Measurements from ENCODE around the gene LCK.

Gene LCK

DNA sequence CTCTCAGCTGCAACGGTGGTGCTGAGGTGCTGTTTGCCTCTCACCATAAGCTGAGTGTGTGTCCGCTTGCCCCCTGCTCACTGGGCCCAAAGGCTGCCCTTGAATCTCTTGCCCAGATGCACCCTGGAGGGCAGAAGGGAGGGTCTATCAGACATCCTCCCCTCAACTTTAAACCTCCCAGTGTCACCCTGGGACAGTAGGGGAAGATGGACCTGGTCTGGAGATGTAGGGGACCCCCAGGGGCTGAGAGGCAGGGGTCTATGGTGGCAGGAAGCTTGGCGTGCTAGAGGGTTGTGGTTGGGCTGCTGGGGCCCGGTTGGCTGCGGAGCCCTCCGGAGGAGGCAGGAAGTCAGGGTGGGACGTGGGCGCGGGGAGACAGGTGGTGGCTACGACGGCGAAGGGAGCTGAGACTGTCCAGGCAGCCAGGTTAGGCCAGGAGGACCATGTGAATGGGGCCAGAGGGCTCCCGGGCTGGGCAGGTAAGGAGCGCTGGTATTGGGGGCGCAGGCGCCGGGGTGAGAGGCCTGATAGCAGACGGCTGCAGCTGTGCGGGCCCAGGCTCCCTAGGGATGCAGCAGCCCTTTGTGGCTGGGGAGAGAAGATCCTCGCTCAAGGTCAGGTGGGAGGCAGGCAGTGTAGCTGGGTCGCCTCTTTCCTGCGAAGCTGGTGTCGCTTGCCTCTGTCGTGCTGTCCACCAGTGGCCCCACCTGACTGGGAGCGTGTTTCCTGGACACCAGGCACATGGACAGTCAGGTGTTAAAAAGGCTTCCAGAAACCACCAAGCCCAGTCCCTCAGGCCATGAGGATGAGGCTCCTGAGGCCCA, at the start of gene LCK:
Gene LCK (plus strand): TSS at position 373 of the 824 bp plus-strand sequence. CDS start 23,065 bp downstream, outside the sequence.
- TF ChIP-seq, protein P1, sequence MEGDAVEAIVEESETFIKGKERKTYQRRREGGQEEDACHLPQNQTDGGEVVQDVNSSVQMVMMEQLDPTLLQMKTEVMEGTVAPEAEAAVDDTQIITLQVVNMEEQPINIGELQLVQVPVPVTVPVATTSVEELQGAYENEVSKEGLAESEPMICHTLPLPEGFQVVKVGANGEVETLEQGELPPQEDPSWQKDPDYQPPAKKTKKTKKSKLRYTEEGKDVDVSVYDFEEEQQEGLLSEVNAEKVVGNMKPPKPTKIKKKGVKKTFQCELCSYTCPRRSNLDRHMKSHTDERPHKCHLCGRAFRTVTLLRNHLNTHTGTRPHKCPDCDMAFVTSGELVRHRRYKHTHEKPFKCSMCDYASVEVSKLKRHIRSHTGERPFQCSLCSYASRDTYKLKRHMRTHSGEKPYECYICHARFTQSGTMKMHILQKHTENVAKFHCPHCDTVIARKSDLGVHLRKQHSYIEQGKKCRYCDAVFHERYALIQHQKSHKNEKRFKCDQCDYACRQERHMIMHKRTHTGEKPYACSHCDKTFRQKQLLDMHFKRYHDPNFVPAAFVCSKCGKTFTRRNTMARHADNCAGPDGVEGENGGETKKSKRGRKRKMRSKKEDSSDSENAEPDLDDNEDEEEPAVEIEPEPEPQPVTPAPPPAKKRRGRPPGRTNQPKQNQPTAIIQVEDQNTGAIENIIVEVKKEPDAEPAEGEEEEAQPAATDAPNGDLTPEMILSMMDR (IDR thresholded peaks at IDR 0.05; ENCODE audit: insufficient read depth, low read depth, low read length, missing control alignments): no peak
- no peak within 1 kb of the TSS for H3K4me3 ChIP-seq (ENCODE audit: low read length)
- no peak for DNase-seq (ENCODE audit: low read depth)

DNA sequence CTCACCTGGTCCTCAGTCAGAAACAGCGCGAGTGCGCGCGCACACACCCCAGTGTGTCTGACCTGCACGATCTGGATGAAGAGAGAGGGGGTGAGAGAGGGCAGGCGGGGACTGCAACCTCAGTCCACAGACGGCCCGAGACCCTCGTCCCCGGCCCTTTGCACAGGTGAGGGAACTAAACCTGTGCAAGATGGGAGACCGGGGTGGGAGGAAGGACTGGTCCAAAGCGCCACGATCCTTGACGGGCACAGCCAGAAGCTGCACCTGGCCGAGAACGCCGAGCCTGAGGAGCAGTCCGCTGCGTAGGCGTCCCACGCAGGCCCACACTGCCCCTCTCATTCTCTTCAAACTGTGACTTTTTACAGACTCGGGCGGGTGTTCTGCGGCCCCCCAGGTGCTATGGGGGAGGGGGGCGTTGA, 46.1 kb upstream of the LCK start:
- TF ChIP-seq, protein P1 (IDR thresholded peaks at IDR 0.05; ENCODE audit: insufficient read depth, low read depth, low read length, missing control alignments): no peak

DNA sequence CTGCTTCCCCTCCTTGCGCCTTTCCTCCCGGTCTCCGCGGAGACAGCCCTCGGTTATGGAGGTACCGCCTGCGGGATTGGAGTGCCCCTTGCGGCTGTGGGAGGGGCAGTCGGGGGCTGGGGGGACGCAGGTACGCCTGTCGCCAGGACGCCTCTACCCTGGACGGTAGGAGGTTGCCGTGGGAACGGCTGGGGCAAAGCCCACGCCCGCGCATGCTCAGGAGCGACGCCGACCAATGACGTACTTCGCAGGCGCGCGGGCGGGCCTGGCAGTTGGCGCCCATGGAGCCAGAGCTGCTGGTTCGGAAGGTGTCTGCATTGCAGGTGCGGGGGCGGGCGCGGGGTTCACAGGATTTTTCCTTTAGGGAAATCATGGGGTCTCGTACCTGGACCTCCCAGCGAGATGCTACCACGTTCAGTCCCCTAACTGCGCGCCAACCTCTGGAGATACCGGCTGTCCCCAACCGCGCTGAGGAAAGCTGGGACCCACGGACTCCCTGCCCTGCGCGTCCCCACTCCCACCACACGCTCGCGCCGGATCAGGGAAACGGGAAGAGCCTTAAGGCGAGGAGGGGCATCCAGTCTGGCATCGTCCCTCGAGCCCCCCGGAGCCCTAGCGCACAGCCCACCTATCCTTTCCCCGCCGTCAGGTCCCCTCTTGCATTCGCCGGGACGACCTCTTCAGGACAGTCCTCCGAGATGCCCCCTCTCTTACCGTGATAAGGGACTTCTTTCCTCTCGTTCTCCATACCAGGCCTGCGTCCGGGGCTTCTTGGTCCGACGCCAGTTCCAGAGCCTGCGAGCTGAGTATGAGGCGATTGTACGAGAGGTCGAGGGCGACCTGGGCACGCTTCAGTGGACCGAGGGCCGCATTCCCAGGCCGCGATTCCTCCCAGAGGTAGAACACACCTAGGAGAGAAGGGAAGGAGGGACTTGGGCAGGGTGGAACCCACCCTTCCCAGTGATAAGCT, 45.4 kb upstream of the LCK start, which contains the start of gene IQCC:
Gene IQCC (plus strand): TSS at position 271 of the 970 bp plus-strand sequence. CDS start 11 bp downstream, at position 282.
- TF ChIP-seq, protein P1 (IDR thresholded peaks at IDR 0.05; ENCODE audit: insufficient read depth, low read depth, low read length, missing control alignments): no peak
- peak within 1 kb of the TSS; percentile 88 for H3K4me3 ChIP-seq (ENCODE audit: low read length)
- peak; percentile 89 for DNase-seq (ENCODE audit: low read depth)

More for the DNA sequence above, 46.1 kb upstream of the LCK start:
- DNase-seq (ENCODE audit: low read depth): no peak
- peak overlapping the region; percentile 88 for H3K4me3 ChIP-seq (ENCODE audit: low read length)

DNA sequence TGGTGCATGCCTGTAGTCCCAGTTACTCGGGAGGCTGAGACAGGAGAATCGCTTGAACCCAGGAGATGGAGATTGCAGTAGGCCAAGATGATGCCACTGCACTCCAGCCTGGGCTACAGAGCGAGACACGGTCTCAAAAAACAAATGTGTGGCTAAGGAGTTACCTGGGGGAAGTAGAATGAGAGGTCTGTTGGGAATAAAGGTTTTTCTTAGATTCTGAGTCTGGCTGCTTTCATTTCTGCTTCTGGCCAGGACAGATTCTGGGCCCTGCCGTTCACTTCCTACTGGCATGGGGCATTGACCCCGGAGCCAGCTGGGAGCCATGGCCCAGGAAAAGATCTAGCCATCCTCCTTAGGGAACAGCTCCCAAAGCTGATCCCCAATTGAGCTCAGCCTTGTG, 42.6 kb upstream of the LCK start:
- H3K4me3 ChIP-seq (ENCODE audit: low read length): no peak overlapping the region
- TF ChIP-seq, protein P1 (IDR thresholded peaks at IDR 0.05; ENCODE audit: insufficient read depth, low read depth, low read length, missing control alignments): no peak
- DNase-seq (ENCODE audit: low read depth): no peak

DNA sequence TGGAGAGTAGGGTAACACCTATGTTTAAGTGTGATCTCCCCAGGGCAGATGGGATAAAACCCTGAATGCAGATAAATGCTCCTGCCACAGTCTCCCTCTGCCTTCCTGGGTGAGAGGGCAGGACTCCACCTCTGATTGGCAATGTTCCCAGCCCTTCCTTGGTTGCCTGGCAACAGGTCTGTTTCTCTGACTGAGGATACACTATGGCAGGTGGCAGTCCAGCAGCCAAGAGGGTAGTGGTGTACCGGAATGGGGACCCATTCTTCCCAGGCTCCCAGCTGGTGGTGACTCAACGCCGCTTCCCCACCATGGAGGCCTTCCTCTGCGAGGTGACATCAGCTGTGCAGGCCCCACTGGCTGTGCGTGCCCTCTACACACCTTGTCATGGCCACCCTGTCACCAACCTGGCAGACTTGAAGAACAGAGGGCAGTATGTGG, 42.2 kb upstream of the LCK start, which contains the start of gene DCDC2B:
Gene DCDC2B (plus strand): TSS at position 199 of the 438 bp plus-strand sequence. CDS start 5 bp downstream, at position 204.
- H3K4me3 ChIP-seq (ENCODE audit: low read length): no peak within 1 kb of the TSS
- DNase-seq (ENCODE audit: low read depth): peak; percentile 73
- TF ChIP-seq, protein P1 (IDR thresholded peaks at IDR 0.05; ENCODE audit: insufficient read depth, low read depth, low read length, missing control alignments): no peak

DNA sequence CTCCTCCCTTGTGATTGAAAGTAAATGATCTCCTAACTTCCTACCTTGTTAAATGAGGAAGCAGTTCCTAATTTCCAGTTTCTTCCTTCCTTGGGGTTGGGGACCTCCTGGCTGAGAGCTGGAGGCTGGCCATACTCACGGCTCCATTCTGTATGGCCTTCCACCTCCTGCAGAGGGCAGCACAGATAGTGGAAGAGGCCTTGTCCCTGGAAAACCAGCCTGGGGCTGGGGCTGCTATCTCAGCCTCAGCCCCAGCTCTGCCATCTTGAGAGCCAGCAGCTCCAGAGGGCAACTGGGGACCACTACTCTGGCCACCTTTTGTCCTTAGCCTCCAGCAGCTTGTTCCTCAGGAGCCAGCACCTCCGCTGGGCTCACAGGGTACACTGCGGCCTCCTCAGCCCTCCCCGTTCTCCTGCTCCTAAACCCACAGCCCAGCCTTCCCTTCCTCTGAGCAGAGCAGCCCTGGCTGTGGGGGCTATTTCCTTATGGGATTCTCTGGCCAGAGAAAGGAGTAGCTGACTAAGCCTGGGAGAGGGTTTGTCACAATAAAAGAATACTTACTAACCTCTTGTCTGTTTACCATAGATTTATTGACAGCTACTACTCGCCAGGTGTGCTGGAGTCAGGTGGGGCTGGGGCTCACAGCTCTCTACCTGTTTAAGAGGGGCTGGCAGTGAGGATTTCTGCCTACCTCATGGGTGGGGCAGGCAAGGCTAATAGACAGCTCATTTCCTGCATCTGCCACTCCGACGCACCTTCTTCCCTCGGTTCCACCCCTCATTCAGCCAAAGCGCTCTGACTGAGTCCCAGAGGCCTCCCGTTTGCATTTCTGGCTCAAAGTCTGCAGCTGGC, 35.2 kb upstream of the LCK start:
- no peak overlapping the region for H3K4me3 ChIP-seq (ENCODE audit: low read length)
- peak; percentile 82 for DNase-seq (ENCODE audit: low read depth)
- TF ChIP-seq, protein P1 (IDR thresholded peaks at IDR 0.05; ENCODE audit: insufficient read depth, low read depth, low read length, missing control alignments): peak; percentile 90

All from epithelial cell of esophagus (primary cell).